SK-N-SH (cell line): ENCODE results near the gene PLD4. TPM values are rescaled to one million over a fixed set of nuclear protein-coding genes. Genes with fewer than 3 reads are reported as not detected.

Experiments used
- CTCF ChIA-PET: fragments of 300-600, 350-600 bp; formaldehyde crosslinking; extraction: SDS; loops from one replicate; lab custom pipeline; 2021; lab: Yijun Ruan, JAX
- POLR2A ChIA-PET: fragments of 350-600 bp; sonication (Branson Sonifier 250); formaldehyde crosslinking; extraction: SDS; loops from one replicate; lab custom pipeline; 2020; ENCODE audit warnings: antibody characterized with exemption, inconsistent platforms; lab: Yijun Ruan, JAX
- DNase-seq: peaks from one replicate; pipeline ENCODE4 v3.0.0; 2012
- H2AFZ ChIP-seq: fragments of 200-600 bp; sonication (generic); 2 replicates; pipeline ENCODE4 v1.8.1; 2016; ENCODE audit warnings: antibody characterized with exemption, mild to moderate bottlenecking, low read depth
- H3F3A ChIP-seq: fragments of 200-600 bp; sonication (generic); replicated peaks from 2 replicates; pipeline ENCODE3; 2016; ENCODE audit warnings: antibody characterized with exemption, mild to moderate bottlenecking; ENCODE audit not compliant: insufficient read depth
- H3K27ac ChIP-seq, 2 experiments: fragments of 200-500 bp in 1 of 2; fragments of 200-600 bp in 1 of 2; sonication (Bioruptor generic) in 1 of 2; sonication (generic), shearing (Covaris generic) in 1 of 2; 2 replicates each; pipeline versions ENCODE4 v1.5.1 to v1.6.1; 2014 to 2016; ENCODE audit warnings: low read depth in 2 of 2, inconsistent platforms in 1 of 2, low read length in 1 of 2, mild to moderate bottlenecking in 1 of 2, mixed read lengths in 1 of 2
- H3K27me3 ChIP-seq: fragments of 200-600 bp; sonication (generic), shearing (Covaris generic); 2 replicates; pipeline ENCODE4 v1.6.1; 2016; ENCODE audit warnings: mixed run types; ENCODE audit not compliant: insufficient read depth
- H3K36me3 ChIP-seq, 2 experiments: fragments of 200-500 bp in 1 of 2; fragments of 200-600 bp in 1 of 2; sonication (Bioruptor generic) in 1 of 2; sonication (generic) in 1 of 2; replicated peaks in 1 of 2; 2 replicates each; pipeline versions ENCODE3 to v1.5.1; 2014 to 2016; ENCODE audit warnings: low read length in 1 of 2, mild to moderate bottlenecking in 1 of 2; ENCODE audit not compliant: insufficient read depth in 2 of 2, control insufficient read depth in 1 of 2
- H3K4me1 ChIP-seq, 2 experiments: fragments of 200-500 bp in 1 of 2; fragments of 200-600 bp in 1 of 2; sonication (Bioruptor generic) in 1 of 2; sonication (generic), shearing (Covaris generic) in 1 of 2; 2 replicates each; pipeline versions ENCODE4 v1.5.1 to v1.6.1; 2014 to 2016; ENCODE audit warnings: low read depth in 1 of 2, low read length in 1 of 2, mixed run types in 1 of 2; ENCODE audit not compliant: insufficient read depth in 2 of 2, control insufficient read depth in 1 of 2
- H3K4me2 ChIP-seq: fragments of 200-600 bp; sonication (generic), shearing (Covaris generic); 2 replicates; pipeline ENCODE4 v1.6.1; 2017; ENCODE audit warnings: mixed run types
- H3K4me3 ChIP-seq, 2 experiments: fragments of 200-500 bp in 1 of 2; fragments of 200-600 bp in 1 of 2; sonication (Bioruptor generic) in 1 of 2; sonication (generic), shearing (Covaris generic) in 1 of 2; 2 replicates each; pipeline versions ENCODE4 v1.5.1 to v1.8.1; 2014 to 2016; ENCODE audit warnings: low read depth in 2 of 2, inconsistent platforms in 1 of 2, low read length in 1 of 2, mild to moderate bottlenecking in 1 of 2, mixed read lengths in 1 of 2, moderate library complexity in 1 of 2
- H3K79me2 ChIP-seq: fragments of 200-600 bp; sonication (generic); 2 replicates; pipeline ENCODE4 v1.8.1; 2017; ENCODE audit warnings: mild to moderate bottlenecking; ENCODE audit not compliant: insufficient read depth
- H3K9ac ChIP-seq: fragments of 200-600 bp; sonication (generic); 2 replicates; pipeline ENCODE4 v1.6.1; 2017; ENCODE audit warnings: mixed run types
- H3K9me2 ChIP-seq: fragments of 200-600 bp; sonication (generic); 2 replicates; pipeline ENCODE4 v1.6.1; 2017; ENCODE audit warnings: mixed run types
- H3K9me3 ChIP-seq: fragments of 200-600 bp; sonication (generic); 2 replicates; pipeline ENCODE4 v1.6.1; 2017; ENCODE audit warnings: mixed run types, mild to moderate bottlenecking, moderate library complexity
- H4K20me1 ChIP-seq: fragments of 200-600 bp; sonication (generic); 2 replicates; pipeline ENCODE4 v1.6.1; 2017; ENCODE audit warnings: mild to moderate bottlenecking, mixed run types; ENCODE audit not compliant: insufficient read depth
- GABPA ChIP-seq: IDR thresholded peaks from 2 replicates; pipeline ENCODE4 v1.4.0; 2012; ENCODE audit warnings: low read depth, mild to moderate bottlenecking
- IRF3 ChIP-seq: fragments of 150-350 bp; IDR thresholded peaks from 2 replicates; pipeline ENCODE4 v1.6.1; 2016; ENCODE audit warnings: mild to moderate bottlenecking, low read depth, low read length
- POLR2AphosphoS5 ChIP-seq: IDR thresholded peaks from 2 replicates; pipeline ENCODE4 v1.6.1; 2012; ENCODE audit warnings: low read depth, low read length
- USF1 ChIP-seq: IDR thresholded peaks from 2 replicates; pipeline ENCODE4 v1.4.0; 2012; ENCODE audit warnings: low read depth, borderline replicate concordance
- USF2 ChIP-seq: fragments of 150-350 bp; IDR thresholded peaks from 2 replicates; pipeline ENCODE4 v1.6.1; 2017; ENCODE audit warnings: antibody characterized with exemption, low read length, low read depth, borderline replicate concordance
- WGBS: methylation state at CpG from one replicate; pipeline ENCODE4 v1.1.6; 2017; ENCODE audit warnings: low lambda C conversion rate; 5-methylcytosine and 5-hydroxymethylcytosine counted together
- polyA plus RNA-seq, 3 experiments: library from polyadenylated mRNA; depleted of rRNA; stranded (reverse); fragments of >200 nt; gene quantifications; 2 replicates each; pipeline ENCODE4 v1.2.3, GENCODE V29; 2012

PLD4 gene
- polyA plus RNA-seq, 1 of the 3 experiments (the other 2 are of a cell fraction), result 0.02 TPM

- peaks cover 52% of the 10 kb centered on the region for H4K20me1 ChIP-seq
- peaks cover 21% of the 10 kb centered on the region for H3K79me2 ChIP-seq
- TF ChIP-seq GABPA (no peak), POLR2AphosphoS5 (no peak)
- TF ChIP-seq, all 33 proteins: peak for 0
Observed at GRCh38 chr14:104876251-104876699, 48.4 kb upstream of the PLD4 start.

GRCh38 chr14:104877066-104877805, 47.4 kb upstream of the PLD4 start:
- Histone ChIP-seq H3K4me3 (no peak overlapping the region), H3K27me3 (no peaks in the 10 kb centered on the region), H3K4me2 (no peak overlapping the region), H3K79me2 (peaks cover 16% of the 10 kb centered on the region), H3K27ac (no peak overlapping the region), H3K9ac (no peak overlapping the region), H4K20me1 (peaks cover 48% of the 10 kb centered on the region), H2AFZ (no peak overlapping the region), H3K4me1 (peaks cover 0 to 22% of the 10 kb centered on the region in 2 experiments; a peak in 1 of 4 replicates), H3K9me3 (no peaks in the 10 kb centered on the region), H3F3A (no peaks in the 10 kb centered on the region), H3K36me3 (peaks cover 0 to 9% of the 10 kb centered on the region in 2 experiments), H3K9me2 (no peaks in the 10 kb centered on the region)
- 90% methylated on average over 2 of the region's 14 CpGs for WGBS
- DNase-seq, result no peak
- CTCF ChIA-PET, result interaction anchor here (0.9 to 1.4 kb wide), 3 partner anchors 51 to 109 kb away, joined by 3 to 6 read pairs (median 4); no protein-coding TSS in a partner anchor
- TF ChIP-seq USF2 (no peak), USF1 (no peak), IRF3 (no peak)
- POLR2A ChIA-PET, result no interaction called here

More at GRCh38 chr14:104876251-104876699, 48.4 kb upstream of the PLD4 start:
- Histone ChIP-seq H3F3A (no peaks in the 10 kb centered on the region), H3K27ac (no peak overlapping the region), H3K4me1 (peaks cover 0 to 14% of the 10 kb centered on the region in 2 experiments; a peak in 1 of 4 replicates), H3K9me2 (no peaks in the 10 kb centered on the region), H3K9ac (no peak overlapping the region), H2AFZ (no peak overlapping the region), H3K4me2 (no peak overlapping the region), H3K36me3 (peaks cover 0 to 9% of the 10 kb centered on the region in 2 experiments), H3K27me3 (no peaks in the 10 kb centered on the region), H3K4me3 (no peak overlapping the region), H3K9me3 (no peaks in the 10 kb centered on the region)
- CTCF ChIA-PET, result interaction anchor here (0.6 to 1.4 kb wide), 4 partner anchors 50 to 1760 kb away, joined by 3 to 6 read pairs (median 4); no protein-coding TSS in a partner anchor
- POLR2A ChIA-PET, result no interaction called here
- 97% methylated on average over 3 of the region's 8 CpGs for WGBS
- peak; percentile 92 for DNase-seq
